Uterus (tissue), 2 donors: ENCODE measurements around the gene CNTFR.

ENCODE experiments used
- POLR2A ChIP-seq, 2 donors: fragments of 450-650 bp; IDR thresholded peaks; one replicate each; pipeline ENCODE4 v1.6.1; 2016; ENCODE audit warnings: antibody characterized with exemption in 2 of 2, mild to moderate bottlenecking in 1 of 2, moderate library complexity in 1 of 2
- TF ChIP-seq, protein P1 (sequence below), 4 experiments: fragments of 200-600 bp in 2 of 4; fragments of 450-650 bp in 2 of 4; sonication (generic) in 2 of 4; IDR thresholded peaks; one replicate each; pipeline ENCODE4 v1.5.1; 2016 to 2019; ENCODE audit warnings: antibody characterized with exemption in 4 of 4, mild to moderate bottlenecking in 2 of 4, moderate library complexity in 1 of 4

DNA sequence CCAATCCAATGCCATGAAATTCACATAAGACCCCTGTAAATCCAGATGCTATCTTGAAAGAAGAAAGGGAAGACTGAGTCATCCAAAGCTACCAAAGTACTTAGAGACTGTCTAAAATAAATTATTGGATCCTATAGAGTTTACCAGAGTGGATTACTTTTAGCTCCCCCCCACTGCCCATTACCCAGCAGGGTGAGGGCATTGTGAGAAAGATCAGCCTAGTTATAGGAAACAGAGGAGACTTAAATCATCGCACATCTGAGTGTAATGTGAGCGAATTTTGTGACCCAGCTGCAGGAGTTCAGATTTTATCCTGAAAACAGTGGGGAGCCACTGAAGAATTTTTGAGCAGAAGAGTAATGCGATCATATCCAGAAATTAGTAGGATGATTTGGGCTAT lies 65.2 kb downstream of the CNTFR start:
- TF ChIP-seq, protein P1, sequence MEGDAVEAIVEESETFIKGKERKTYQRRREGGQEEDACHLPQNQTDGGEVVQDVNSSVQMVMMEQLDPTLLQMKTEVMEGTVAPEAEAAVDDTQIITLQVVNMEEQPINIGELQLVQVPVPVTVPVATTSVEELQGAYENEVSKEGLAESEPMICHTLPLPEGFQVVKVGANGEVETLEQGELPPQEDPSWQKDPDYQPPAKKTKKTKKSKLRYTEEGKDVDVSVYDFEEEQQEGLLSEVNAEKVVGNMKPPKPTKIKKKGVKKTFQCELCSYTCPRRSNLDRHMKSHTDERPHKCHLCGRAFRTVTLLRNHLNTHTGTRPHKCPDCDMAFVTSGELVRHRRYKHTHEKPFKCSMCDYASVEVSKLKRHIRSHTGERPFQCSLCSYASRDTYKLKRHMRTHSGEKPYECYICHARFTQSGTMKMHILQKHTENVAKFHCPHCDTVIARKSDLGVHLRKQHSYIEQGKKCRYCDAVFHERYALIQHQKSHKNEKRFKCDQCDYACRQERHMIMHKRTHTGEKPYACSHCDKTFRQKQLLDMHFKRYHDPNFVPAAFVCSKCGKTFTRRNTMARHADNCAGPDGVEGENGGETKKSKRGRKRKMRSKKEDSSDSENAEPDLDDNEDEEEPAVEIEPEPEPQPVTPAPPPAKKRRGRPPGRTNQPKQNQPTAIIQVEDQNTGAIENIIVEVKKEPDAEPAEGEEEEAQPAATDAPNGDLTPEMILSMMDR (IDR thresholded peaks at IDR 0.05): no peak
- TF ChIP-seq POLR2A (IDR thresholded peaks at IDR 0.05): no peak
